PC-3 (cell line): Measurements from ENCODE around the gene FAM131C.

ENCODE experiments used
- EZH2phosphoT487 ChIP-seq: fragments of 300-600 bp; sonication (generic); IDR thresholded peaks from 2 replicates; pipeline ENCODE4 v1.6.1; 2018; ENCODE audit warnings: mild to moderate bottlenecking, antibody characterized with exemption, low read length, borderline replicate concordance
- TF ChIP-seq, protein P1 (sequence below): fragments of 300-600 bp; sonication (generic); conservative IDR thresholded peaks from 2 replicates; pipeline ENCODE4 v1.5.1; 2017; ENCODE audit warnings: antibody characterized with exemption, low read depth, mild to moderate bottlenecking, low read length

DNA sequence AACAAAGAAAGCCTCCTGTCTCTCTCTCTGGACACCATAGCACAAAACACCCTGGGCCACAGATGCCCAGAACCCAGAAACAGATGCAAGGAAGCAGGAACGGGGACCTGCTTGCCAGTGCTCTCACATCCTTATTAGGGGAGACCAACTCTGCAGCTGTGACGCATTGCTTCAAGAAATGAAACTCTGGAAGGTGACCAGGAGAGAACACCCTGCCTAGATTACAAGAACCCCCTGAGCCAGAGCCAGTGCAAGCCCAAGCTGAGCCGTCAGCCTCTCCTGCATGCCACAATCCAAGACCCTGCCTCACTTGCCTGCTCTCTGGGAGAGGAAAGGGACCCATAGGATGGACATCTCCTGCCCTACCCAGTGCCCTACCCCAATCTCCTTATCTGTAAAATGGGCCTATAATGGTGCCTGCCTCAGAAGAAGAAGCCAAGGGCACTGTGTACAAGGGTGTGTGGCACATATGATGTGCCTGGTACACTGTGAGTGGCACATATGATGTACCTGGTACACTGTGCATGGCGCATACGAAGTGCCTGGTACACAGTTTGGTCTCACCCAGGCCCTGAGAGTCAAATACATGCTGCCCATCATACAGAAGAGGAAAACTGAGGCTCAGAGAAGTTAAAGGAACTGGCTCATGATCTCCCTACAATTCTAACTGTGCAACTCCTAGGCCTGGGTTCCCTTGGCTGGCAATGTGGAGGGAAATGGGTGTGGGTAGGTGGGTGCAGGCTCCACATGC, 16.8 kb upstream of the FAM131C start:
- TF ChIP-seq, protein P1, sequence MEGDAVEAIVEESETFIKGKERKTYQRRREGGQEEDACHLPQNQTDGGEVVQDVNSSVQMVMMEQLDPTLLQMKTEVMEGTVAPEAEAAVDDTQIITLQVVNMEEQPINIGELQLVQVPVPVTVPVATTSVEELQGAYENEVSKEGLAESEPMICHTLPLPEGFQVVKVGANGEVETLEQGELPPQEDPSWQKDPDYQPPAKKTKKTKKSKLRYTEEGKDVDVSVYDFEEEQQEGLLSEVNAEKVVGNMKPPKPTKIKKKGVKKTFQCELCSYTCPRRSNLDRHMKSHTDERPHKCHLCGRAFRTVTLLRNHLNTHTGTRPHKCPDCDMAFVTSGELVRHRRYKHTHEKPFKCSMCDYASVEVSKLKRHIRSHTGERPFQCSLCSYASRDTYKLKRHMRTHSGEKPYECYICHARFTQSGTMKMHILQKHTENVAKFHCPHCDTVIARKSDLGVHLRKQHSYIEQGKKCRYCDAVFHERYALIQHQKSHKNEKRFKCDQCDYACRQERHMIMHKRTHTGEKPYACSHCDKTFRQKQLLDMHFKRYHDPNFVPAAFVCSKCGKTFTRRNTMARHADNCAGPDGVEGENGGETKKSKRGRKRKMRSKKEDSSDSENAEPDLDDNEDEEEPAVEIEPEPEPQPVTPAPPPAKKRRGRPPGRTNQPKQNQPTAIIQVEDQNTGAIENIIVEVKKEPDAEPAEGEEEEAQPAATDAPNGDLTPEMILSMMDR, result no peak
- TF ChIP-seq EZH2phosphoT487, result no peak
